Activated CD4-positive, alpha-beta T cell treated with anti-CD3 and anti-CD28 coated beads for 24 hours (primary cell): ENCODE results near the gene MAGI1.
"Not testable (repeated sequence)": the region's sequence is repeated elsewhere in the genome, so short reads cannot be mapped to it uniquely, and the experiment has no call there.

Experiments used
- DNase-seq, 2 donors: peaks; one replicate each; pipeline ENCODE4 v3.0.0-alpha.2; 2020; ENCODE audit warnings: low read depth in 2 of 2

The MAGI1 gene

GRCh38 chr3:65534805-65535204 lies 503.9 kb downstream of the MAGI1 start:
- no peak for DNase-seq

GRCh38 chr3:65532749-65533148 lies 506.0 kb downstream of the MAGI1 start:
- DNase-seq, result no peak

GRCh38 chr3:65532215-65532614 lies 506.5 kb downstream of the MAGI1 start:
- DNase-seq, result no peak

- no peak for DNase-seq
Measured at GRCh38 chr3:65531499-65531898, 507.2 kb downstream of the MAGI1 start.

- no peak for DNase-seq
Measured at GRCh38 chr3:65526656-65527055, 512.1 kb downstream of the MAGI1 start.

- no peak for DNase-seq
Measured at GRCh38 chr3:65524584-65524983, 514.1 kb downstream of the MAGI1 start.

GRCh38 chr3:65523878-65524277 lies 514.8 kb downstream of the MAGI1 start:
- DNase-seq, result no peak

- DNase-seq, result no peak
Measured at GRCh38 chr3:65521032-65521431, 517.7 kb downstream of the MAGI1 start.

GRCh38 chr3:65516998-65517397 lies 521.7 kb downstream of the MAGI1 start:
- DNase-seq, result no peak

- not testable (repeated sequence) for DNase-seq
Measured at GRCh38 chr3:65514317-65514716, 524.4 kb downstream of the MAGI1 start.

- not testable (repeated sequence) for DNase-seq
Measured at GRCh38 chr3:65509423-65509794, 529.3 kb downstream of the MAGI1 start.

- DNase-seq, result no peak
Measured at GRCh38 chr3:65508750-65509422, 529.8 kb downstream of the MAGI1 start.

GRCh38 chr3:65507437-65507836 lies 531.3 kb downstream of the MAGI1 start:
- DNase-seq, result no peak

GRCh38 chr3:65503776-65504175 lies 534.9 kb downstream of the MAGI1 start:
- no peak for DNase-seq

- DNase-seq, result no peak
Measured at GRCh38 chr3:65502526-65502925, 536.2 kb downstream of the MAGI1 start.

- no peak for DNase-seq
Measured at GRCh38 chr3:65500398-65501306, 538.1 kb downstream of the MAGI1 start.

- DNase-seq, result no peak
Measured at GRCh38 chr3:65497846-65498245, 540.9 kb downstream of the MAGI1 start.

GRCh38 chr3:65497236-65497635 lies 541.5 kb downstream of the MAGI1 start:
- no peak for DNase-seq

- no peak for DNase-seq
Measured at GRCh38 chr3:65493938-65494337, 544.8 kb downstream of the MAGI1 start.

GRCh38 chr3:65493371-65493882 lies 545.3 kb downstream of the MAGI1 start:
- DNase-seq, result no peak

GRCh38 chr3:65492249-65492648 lies 546.5 kb downstream of the MAGI1 start:
- DNase-seq, result no peak

GRCh38 chr3:65490114-65490513 lies 548.6 kb downstream of the MAGI1 start:
- DNase-seq, result no peak

- no peak for DNase-seq
Measured at GRCh38 chr3:65489253-65489652, 549.5 kb downstream of the MAGI1 start.
